Measurements from ENCODE around the gene NUDT2.

- peak in 3 of 6 experiments; percentile 20 to 30 (median 22) for TF ChIP-seq CTCF (IDR thresholded peaks at IDR 0.05)
- TF ChIP-seq POLR2A (IDR thresholded peaks at IDR 0.05), result peak; percentile 88 to 92
Measured at GRCh38 chr9:34374905-34375552, 45.7 kb downstream of the NUDT2 start.
